Measurements from ENCODE around the gene SCGN.

GRCh38 chr6:25613415-25613814 is 38.6 kb upstream of the SCGN start:
- TF ChIP-seq CTCF (IDR thresholded peaks at IDR 0.05; ENCODE audit: low read depth, low read length) (no peak), EZH2phosphoT487 (IDR thresholded peaks at IDR 0.05; ENCODE audit: low read depth) (no peak)

Measured in OCI-LY3 (cell line).